GM19351 (cell line): ENCODE measurements around the gene BBS9.

Source experiments
- ATAC-seq: cut with Tn5 transposase; IDR thresholded peaks from one replicate; pipeline ENCODE4 v1.9.1; 2021; ENCODE audit warnings: mild to moderate bottlenecking, moderate library complexity; ENCODE audit not compliant: unreplicated experiment

The BBS9 gene

GRCh38 chr7:33350577-33350976, 221.2 kb downstream of the BBS9 start:
- ATAC-seq, result no peak

- ATAC-seq, result no peak
Measured at GRCh38 chr7:33351709-33352108, 222.3 kb downstream of the BBS9 start.

GRCh38 chr7:33354201-33354600, 224.8 kb downstream of the BBS9 start:
- ATAC-seq, result no peak

GRCh38 chr7:33355386-33355785, 226.0 kb downstream of the BBS9 start:
- no peak for ATAC-seq

GRCh38 chr7:33356336-33356735, 227.0 kb downstream of the BBS9 start:
- no peak for ATAC-seq

- ATAC-seq, result no peak
Measured at GRCh38 chr7:33357846-33358245, 228.5 kb downstream of the BBS9 start.

- no peak for ATAC-seq
Measured at GRCh38 chr7:33369888-33370287, 240.5 kb downstream of the BBS9 start.

GRCh38 chr7:33373195-33373594, 243.8 kb downstream of the BBS9 start:
- ATAC-seq, result no peak

- no peak for ATAC-seq
Measured at GRCh38 chr7:33379891-33380525, 250.6 kb downstream of the BBS9 start.

GRCh38 chr7:33388332-33388731, 259.0 kb downstream of the BBS9 start:
- no peak for ATAC-seq

- no peak for ATAC-seq
Measured at GRCh38 chr7:33392148-33392547, 262.8 kb downstream of the BBS9 start.

- ATAC-seq, result no peak
Measured at GRCh38 chr7:33393770-33394169, 264.4 kb downstream of the BBS9 start.

GRCh38 chr7:33395340-33395739, 266.0 kb downstream of the BBS9 start:
- no peak for ATAC-seq

GRCh38 chr7:33399528-33400213, 270.3 kb downstream of the BBS9 start:
- no peak for ATAC-seq

GRCh38 chr7:33400214-33400538, 270.8 kb downstream of the BBS9 start:
- ATAC-seq, result no peak

GRCh38 chr7:33410266-33410665, 280.9 kb downstream of the BBS9 start:
- no peak for ATAC-seq

- ATAC-seq, result no peak
Measured at GRCh38 chr7:33411020-33411419, 281.7 kb downstream of the BBS9 start.

GRCh38 chr7:33412331-33412730, 283.0 kb downstream of the BBS9 start:
- no peak for ATAC-seq

GRCh38 chr7:33418251-33418701, 288.9 kb downstream of the BBS9 start:
- ATAC-seq, result no peak

- ATAC-seq, result no peak
Measured at GRCh38 chr7:33420311-33420940, 291.1 kb downstream of the BBS9 start.

GRCh38 chr7:33421429-33421828, 292.1 kb downstream of the BBS9 start:
- ATAC-seq, result no peak

GRCh38 chr7:33422141-33422540, 292.8 kb downstream of the BBS9 start:
- ATAC-seq, result no peak
